GM19328 (cell line): Measurements from ENCODE around the gene CD9.

Experiments used
- ATAC-seq: cut with Tn5 transposase; IDR thresholded peaks from one replicate; pipeline ENCODE4 v1.9.1; 2021; ENCODE audit warnings: mild to moderate bottlenecking, moderate library complexity; ENCODE audit not compliant: unreplicated experiment

The CD9 gene

DNA sequence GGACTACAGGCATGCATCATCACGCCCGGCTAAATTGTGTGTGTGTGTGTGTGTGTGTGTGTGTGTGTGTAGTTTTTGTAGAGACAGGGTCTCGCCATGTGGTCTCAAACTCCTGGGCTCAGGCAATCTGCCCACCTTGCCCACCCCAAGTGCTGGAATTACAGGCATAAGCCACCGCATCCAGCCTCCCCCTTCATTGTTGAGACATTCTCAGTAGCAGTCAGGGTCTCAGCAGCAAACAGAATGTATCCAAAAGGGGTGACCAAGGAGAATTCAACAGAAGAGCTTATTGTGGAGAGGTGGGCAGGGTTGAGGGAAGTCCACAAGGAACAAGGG lies 73.0 kb downstream of the CD9 start:
- ATAC-seq = no peak

DNA sequence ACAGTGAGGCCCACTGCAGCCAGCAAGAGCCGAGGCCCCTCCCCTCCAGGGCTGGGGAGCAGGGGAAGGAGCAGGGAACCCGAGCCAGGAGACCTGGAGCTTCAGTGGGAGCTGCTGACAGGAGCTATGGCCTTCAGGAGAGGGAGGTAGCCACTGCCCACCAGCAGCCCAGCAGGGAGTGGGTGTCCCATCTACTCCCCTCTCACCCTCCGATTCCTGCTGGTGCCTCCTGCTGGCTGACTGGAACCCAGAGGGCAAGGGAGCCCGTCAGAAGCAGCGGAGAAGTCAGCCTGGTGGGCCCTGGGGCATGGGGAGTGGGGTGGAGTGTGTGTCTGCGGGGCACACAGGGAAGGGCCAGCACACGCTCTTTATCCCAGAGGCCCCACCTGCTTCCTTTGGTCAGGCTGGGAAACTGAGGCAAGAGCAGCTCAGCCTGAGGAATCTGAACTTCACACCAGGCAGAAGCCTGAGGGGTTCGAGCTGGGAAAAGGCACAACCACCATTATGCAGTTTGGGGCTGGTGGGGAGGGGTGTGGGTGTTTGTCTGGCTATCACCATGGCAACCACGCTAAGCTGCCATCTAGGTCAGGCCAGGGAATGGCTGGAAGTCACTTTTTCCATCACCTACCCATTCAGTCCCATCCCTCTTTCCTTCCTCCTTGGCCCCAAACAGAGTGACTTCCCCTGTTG lies 73.5 kb downstream of the CD9 start:
- no peak for ATAC-seq

- no peak for ATAC-seq
These were observed 74.3 kb downstream of the CD9 start for GRCh38 chr12:6274231-6275221.

DNA sequence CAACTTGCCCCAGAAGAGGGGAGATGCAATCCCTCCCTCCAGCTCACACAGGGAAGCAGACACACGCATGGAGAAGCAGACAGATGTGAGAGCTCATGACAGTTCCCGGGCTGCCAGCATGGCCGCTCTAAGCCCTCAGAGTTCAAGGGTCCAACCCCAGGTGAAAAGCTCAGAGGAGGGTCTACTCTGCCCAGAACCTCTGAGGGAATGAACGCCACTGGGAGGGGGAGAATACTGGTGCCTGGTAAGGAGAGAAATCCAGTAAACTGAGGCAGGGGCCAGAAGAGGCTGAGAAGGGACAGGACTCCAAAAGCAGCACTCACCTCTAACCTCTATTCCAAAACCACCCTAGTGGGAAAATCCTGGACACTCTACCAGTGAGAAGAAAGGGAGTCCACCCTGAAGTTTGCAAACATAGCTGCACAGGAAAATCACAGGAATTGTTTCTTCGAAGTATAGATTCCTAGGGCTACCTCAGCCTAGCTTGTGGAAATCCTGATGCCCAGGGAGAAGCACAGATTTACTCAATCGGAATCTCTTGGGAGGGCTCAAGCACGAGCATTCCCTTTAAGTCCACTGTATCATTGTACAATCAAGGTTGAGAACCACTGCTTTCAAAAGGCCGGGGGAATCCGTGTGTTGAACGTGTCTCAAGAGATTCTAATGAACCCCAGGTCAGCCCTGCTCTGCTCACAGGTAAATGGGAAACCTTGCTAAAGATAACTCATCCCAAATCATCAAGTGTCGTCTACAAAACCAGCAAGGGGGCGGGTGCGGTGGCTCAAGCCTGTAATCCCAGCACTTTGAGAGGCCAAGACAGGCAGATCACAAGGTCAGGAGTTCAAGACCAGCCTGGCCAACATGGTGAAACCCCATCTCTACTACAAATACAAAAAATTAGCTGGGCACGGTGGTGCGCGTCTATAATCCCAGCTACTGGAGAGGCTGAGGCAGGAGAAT lies 76.0 kb downstream of the CD9 start:
- ATAC-seq = no peak

DNA sequence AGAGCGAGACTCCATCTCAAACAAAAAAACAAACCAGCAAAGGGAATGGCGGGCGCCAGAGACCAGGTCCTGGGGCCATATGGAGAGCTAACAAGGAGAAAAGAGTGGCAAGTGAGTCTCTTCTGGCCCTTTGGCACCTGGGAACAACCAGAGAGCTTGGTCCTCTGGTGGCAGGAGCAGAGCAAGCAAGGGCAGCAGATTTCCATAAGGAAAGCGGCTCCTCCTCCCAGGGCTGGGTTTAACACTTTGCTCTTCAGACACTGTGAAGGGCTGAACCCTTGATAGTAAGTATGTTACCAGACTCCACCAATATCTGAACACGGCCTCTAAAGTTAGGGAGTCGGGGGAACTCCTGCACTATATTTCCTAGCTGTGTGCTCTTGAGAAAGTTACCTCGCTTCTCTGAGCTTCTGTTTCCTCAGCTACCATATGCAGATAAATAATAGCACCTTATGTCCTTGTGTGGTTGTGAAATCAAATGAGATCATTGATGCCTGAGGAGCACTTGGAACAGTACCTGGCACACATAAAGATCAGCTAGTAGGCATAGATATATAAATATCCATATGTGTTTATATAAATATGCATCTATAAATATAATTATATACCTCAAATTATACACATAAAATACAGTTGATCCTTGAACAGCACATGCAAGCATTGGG lies 76.9 kb downstream of the CD9 start:
- no peak for ATAC-seq

GRCh38 chr12:6277982-6278438 lies 77.8 kb downstream of the CD9 start:
- peak; percentile 18 for ATAC-seq

GRCh38 chr12:6278439-6279255 lies 78.4 kb downstream of the CD9 start:
- peak; percentile 77 for ATAC-seq

DNA sequence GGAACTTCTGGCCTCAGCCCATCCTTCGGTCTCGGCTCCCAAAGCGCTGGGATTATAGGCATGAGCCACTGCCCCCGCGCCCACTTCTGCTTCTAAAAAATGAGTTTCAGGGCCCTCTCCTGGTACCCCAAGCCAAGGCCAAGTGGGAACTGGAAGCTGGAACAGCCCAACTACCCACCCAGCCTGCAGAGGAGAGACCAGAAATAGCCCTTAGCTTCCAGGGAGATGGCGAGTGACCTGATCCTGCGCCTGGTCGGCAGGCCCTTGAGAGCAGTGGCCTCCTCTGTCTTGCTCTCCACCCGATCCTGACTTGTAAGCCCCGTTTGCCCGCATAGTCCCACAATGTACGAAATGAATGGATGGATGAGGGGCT lies 79.0 kb downstream of the CD9 start:
- ATAC-seq = no peak

GRCh38 chr12:6279631-6280030 lies 79.4 kb downstream of the CD9 start:
- no peak for ATAC-seq

DNA sequence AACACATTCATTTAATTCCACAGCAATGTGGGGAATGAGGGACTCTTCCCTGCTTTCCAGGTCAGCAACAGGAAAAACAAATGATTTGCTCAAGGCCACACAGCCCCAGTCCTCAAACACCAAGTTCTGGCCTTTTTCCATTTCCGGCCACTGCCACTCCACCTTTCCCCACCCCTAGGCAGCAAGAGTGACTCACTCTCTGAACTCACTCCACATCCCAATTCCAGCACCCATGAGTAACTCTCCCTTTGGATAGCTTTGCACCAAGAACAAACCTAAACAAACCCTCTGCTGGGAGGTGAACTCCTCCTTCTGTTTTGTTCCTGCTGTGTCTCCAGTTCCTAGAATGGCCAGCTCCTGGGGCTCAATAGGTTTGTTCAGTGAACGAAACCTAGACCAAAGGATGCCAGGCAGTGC lies 79.9 kb downstream of the CD9 start:
- no peak for ATAC-seq

DNA sequence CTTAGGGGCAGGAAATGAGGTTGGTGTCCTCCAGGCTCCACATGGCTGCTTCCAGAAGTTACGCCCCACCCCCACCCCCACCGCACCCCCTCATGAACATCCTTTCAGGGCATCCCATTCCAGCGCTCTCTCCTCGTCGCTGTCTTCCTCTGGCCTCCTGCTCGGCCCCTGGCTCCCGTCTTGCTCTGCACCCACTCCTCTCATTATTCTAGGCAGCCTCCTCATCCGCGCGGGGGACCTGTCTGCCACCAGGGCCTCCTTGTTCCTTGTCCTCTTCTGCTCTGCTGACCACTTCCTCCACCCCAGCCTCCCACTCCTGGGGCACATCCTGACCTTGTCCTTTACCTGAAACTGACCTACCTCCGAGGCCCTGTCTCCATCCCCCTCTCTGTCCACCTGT lies 80.5 kb downstream of the CD9 start:
- no peak for ATAC-seq

GRCh38 chr12:6281081-6281809 lies 81.0 kb downstream of the CD9 start:
- no peak for ATAC-seq

GRCh38 chr12:6282453-6282840 lies 82.2 kb downstream of the CD9 start:
- no peak for ATAC-seq

- ATAC-seq = no peak
These were observed 84.1 kb downstream of the CD9 start for GRCh38 chr12:6284273-6284672.

DNA sequence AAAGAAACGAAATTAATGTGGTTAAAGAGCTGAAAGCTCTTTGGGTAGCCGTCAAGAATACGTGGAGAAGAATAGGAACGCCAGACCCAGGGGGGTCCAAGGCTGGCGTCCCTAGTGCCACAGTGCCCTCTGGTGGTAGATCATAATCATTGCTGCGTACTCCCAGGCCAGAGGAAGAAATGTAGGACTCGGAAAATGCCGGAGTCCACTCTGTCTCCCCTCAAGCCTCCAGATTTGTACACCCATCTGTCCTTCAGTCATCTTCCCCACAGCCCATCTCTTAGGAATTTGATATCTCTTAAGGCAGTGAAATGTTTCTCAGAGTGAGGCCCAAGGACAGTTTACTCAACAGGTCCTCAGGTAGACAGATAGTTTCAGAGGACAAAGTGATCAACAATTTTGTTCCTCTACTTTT lies 84.9 kb downstream of the CD9 start:
- ATAC-seq = no peak

DNA sequence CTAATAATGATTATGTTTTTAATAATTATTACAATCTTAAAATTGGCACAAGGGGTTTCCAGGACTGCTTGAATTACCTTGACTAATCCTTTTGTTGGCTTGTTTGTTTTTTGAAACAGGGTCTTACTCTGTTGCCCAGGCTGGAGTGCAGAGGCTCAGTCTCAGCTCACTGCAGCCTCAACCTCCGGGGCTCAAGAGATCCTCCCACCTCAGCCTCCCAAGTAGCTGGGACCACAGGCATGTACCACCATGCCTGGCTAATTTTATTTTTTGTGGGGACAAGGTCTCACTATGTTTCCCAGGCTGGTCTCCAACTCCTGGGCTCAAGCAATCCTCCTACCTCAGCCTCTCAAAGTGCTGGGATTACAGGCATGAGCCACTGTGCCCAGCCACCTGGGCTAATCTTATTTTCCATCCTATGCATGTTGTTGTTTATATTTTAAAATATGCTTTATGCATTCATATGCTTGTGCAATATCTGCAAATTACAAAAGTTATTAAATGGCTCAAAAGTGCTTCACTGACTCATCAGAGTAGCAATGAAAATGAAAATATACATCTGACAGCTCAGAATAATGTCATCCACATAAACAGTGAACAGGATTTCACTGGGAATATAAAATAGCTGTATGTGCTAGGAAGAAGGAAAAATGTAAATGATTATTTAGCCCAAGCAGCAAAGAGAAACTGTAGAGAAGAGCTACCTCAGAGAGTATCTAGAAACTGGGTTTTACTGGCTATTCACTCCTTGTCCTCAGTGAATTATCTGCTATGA lies 85.5 kb downstream of the CD9 start:
- ATAC-seq = no peak
